SK-N-SH (cell line): ENCODE measurements around the gene OGFRL1. TPM values are rescaled to one million over a fixed set of nuclear protein-coding genes. Genes with fewer than 3 reads are reported as not detected.
A peak's percentile ranks its signal among the peaks of the same experiment; 100 is the strongest.

ENCODE experiments used
- CTCF ChIA-PET: fragments of 300-600, 350-600 bp; formaldehyde crosslinking; extraction: SDS; loops from one replicate; lab custom pipeline; 2021; lab: Yijun Ruan, JAX
- POLR2A ChIA-PET: fragments of 350-600 bp; sonication (Branson Sonifier 250); formaldehyde crosslinking; extraction: SDS; loops from one replicate; lab custom pipeline; 2020; ENCODE audit warnings: antibody characterized with exemption, inconsistent platforms; lab: Yijun Ruan, JAX
- DNase-seq: peaks from one replicate; pipeline ENCODE4 v3.0.0; 2012
- H2AFZ ChIP-seq: fragments of 200-600 bp; sonication (generic); 2 replicates; pipeline ENCODE4 v1.8.1; 2016; ENCODE audit warnings: antibody characterized with exemption, mild to moderate bottlenecking, low read depth
- H3F3A ChIP-seq: fragments of 200-600 bp; sonication (generic); replicated peaks from 2 replicates; pipeline ENCODE3; 2016; ENCODE audit warnings: antibody characterized with exemption, mild to moderate bottlenecking; ENCODE audit not compliant: insufficient read depth
- H3K27ac ChIP-seq, 2 experiments: fragments of 200-500 bp in 1 of 2; fragments of 200-600 bp in 1 of 2; sonication (Bioruptor generic) in 1 of 2; sonication (generic), shearing (Covaris generic) in 1 of 2; 2 replicates each; pipeline versions ENCODE4 v1.5.1 to v1.6.1; 2014 to 2016; ENCODE audit warnings: low read depth in 2 of 2, inconsistent platforms in 1 of 2, low read length in 1 of 2, mild to moderate bottlenecking in 1 of 2, mixed read lengths in 1 of 2
- H3K27me3 ChIP-seq: fragments of 200-600 bp; sonication (generic), shearing (Covaris generic); 2 replicates; pipeline ENCODE4 v1.6.1; 2016; ENCODE audit warnings: mixed run types; ENCODE audit not compliant: insufficient read depth
- H3K36me3 ChIP-seq, 2 experiments: fragments of 200-500 bp in 1 of 2; fragments of 200-600 bp in 1 of 2; sonication (Bioruptor generic) in 1 of 2; sonication (generic) in 1 of 2; replicated peaks in 1 of 2; 2 replicates each; pipeline versions ENCODE3 to v1.5.1; 2014 to 2016; ENCODE audit warnings: low read length in 1 of 2, mild to moderate bottlenecking in 1 of 2; ENCODE audit not compliant: insufficient read depth in 2 of 2, control insufficient read depth in 1 of 2
- H3K4me1 ChIP-seq, 2 experiments: fragments of 200-500 bp in 1 of 2; fragments of 200-600 bp in 1 of 2; sonication (Bioruptor generic) in 1 of 2; sonication (generic), shearing (Covaris generic) in 1 of 2; 2 replicates each; pipeline versions ENCODE4 v1.5.1 to v1.6.1; 2014 to 2016; ENCODE audit warnings: low read depth in 1 of 2, low read length in 1 of 2, mixed run types in 1 of 2; ENCODE audit not compliant: insufficient read depth in 2 of 2, control insufficient read depth in 1 of 2
- H3K4me2 ChIP-seq: fragments of 200-600 bp; sonication (generic), shearing (Covaris generic); 2 replicates; pipeline ENCODE4 v1.6.1; 2017; ENCODE audit warnings: mixed run types
- H3K4me3 ChIP-seq, 2 experiments: fragments of 200-500 bp in 1 of 2; fragments of 200-600 bp in 1 of 2; sonication (Bioruptor generic) in 1 of 2; sonication (generic), shearing (Covaris generic) in 1 of 2; 2 replicates each; pipeline versions ENCODE4 v1.5.1 to v1.8.1; 2014 to 2016; ENCODE audit warnings: low read depth in 2 of 2, inconsistent platforms in 1 of 2, low read length in 1 of 2, mild to moderate bottlenecking in 1 of 2, mixed read lengths in 1 of 2, moderate library complexity in 1 of 2
- H3K79me2 ChIP-seq: fragments of 200-600 bp; sonication (generic); 2 replicates; pipeline ENCODE4 v1.8.1; 2017; ENCODE audit warnings: mild to moderate bottlenecking; ENCODE audit not compliant: insufficient read depth
- H3K9ac ChIP-seq: fragments of 200-600 bp; sonication (generic); 2 replicates; pipeline ENCODE4 v1.6.1; 2017; ENCODE audit warnings: mixed run types
- H3K9me2 ChIP-seq: fragments of 200-600 bp; sonication (generic); 2 replicates; pipeline ENCODE4 v1.6.1; 2017; ENCODE audit warnings: mixed run types
- H3K9me3 ChIP-seq: fragments of 200-600 bp; sonication (generic); 2 replicates; pipeline ENCODE4 v1.6.1; 2017; ENCODE audit warnings: mixed run types, mild to moderate bottlenecking, moderate library complexity
- H4K20me1 ChIP-seq: fragments of 200-600 bp; sonication (generic); 2 replicates; pipeline ENCODE4 v1.6.1; 2017; ENCODE audit warnings: mild to moderate bottlenecking, mixed run types; ENCODE audit not compliant: insufficient read depth
- CHD2 ChIP-seq: fragments of 150-350 bp; IDR thresholded peaks from 2 replicates; pipeline ENCODE4 v1.6.1; 2018; ENCODE audit warnings: low read length; ENCODE audit not compliant: partially characterized antibody
- ELF1 ChIP-seq: IDR thresholded peaks from 2 replicates; pipeline ENCODE4 v1.4.0; 2012
- EZH2phosphoT487 ChIP-seq: fragments of 200-600 bp; sonication (generic); IDR thresholded peaks from 2 replicates; pipeline ENCODE4 v1.6.1; 2017; ENCODE audit warnings: low read depth, mixed run types, mild to moderate bottlenecking, antibody characterized with exemption, moderate library complexity, borderline replicate concordance
- FOSL2 ChIP-seq: IDR thresholded peaks from 2 replicates; pipeline ENCODE4 v1.4.0; 2012; ENCODE audit warnings: low read depth, mild to moderate bottlenecking, moderate library complexity, borderline replicate concordance
- MXI1 ChIP-seq: IDR thresholded peaks from 2 replicates; pipeline ENCODE4 v1.6.1; 2012; ENCODE audit warnings: mild to moderate bottlenecking, low read depth, low read length, improper control_type of control experiment
- NFIC ChIP-seq: IDR thresholded peaks from 2 replicates; pipeline ENCODE4 v1.4.0; 2012; ENCODE audit warnings: borderline replicate concordance
- NRF1 ChIP-seq: IDR thresholded peaks from 2 replicates; pipeline ENCODE4 v1.6.1; 2012; ENCODE audit warnings: low read depth, mild to moderate bottlenecking, low read length
- RXRA ChIP-seq: IDR thresholded peaks from 2 replicates; pipeline ENCODE4 v1.4.0; 2012; ENCODE audit warnings: low read depth, mild to moderate bottlenecking, borderline replicate concordance
- SMC3 ChIP-seq: IDR thresholded peaks from 2 replicates; pipeline ENCODE4 v1.6.1; 2012; ENCODE audit warnings: low read depth, low read length, improper control_type of control experiment
- TAF1 ChIP-seq: IDR thresholded peaks from 2 replicates; pipeline ENCODE4 v1.6.1; 2012; ENCODE audit warnings: low read depth, mild to moderate bottlenecking, low read length, moderate library complexity, borderline replicate concordance
- TEAD4 ChIP-seq: IDR thresholded peaks from 2 replicates; pipeline ENCODE4 v1.4.0; 2012; ENCODE audit warnings: mild to moderate bottlenecking, borderline replicate concordance; ENCODE audit not compliant: insufficient read depth
- YY1 ChIP-seq: IDR thresholded peaks from 2 replicates; pipeline ENCODE4 v1.4.0; 2012; ENCODE audit warnings: low read depth, mild to moderate bottlenecking
- WGBS: methylation state at CpG from one replicate; pipeline ENCODE4 v1.1.6; 2017; ENCODE audit warnings: low lambda C conversion rate; 5-methylcytosine and 5-hydroxymethylcytosine counted together
- polyA plus RNA-seq, 3 experiments: library from polyadenylated mRNA; depleted of rRNA; stranded (reverse); fragments of >200 nt; gene quantifications; 2 replicates each; pipeline ENCODE4 v1.2.3, GENCODE V29; 2012
- TF ChIP-seq, protein P1 (sequence below): IDR thresholded peaks from 2 replicates; pipeline ENCODE4; 2012
- TF ChIP-seq, protein P2 (sequence below): IDR thresholded peaks from 2 replicates; pipeline ENCODE4 v1.4.0; 2012; ENCODE audit warnings: low read depth, borderline replicate concordance
- TF ChIP-seq, protein P3 (sequence below): fragments of 150-350 bp; IDR thresholded peaks from 2 replicates; pipeline ENCODE4 v1.6.1; 2017; ENCODE audit warnings: antibody characterized with exemption, low read length, low read depth, borderline replicate concordance
- TF ChIP-seq, protein P4 (sequence below): IDR thresholded peaks from 2 replicates; pipeline ENCODE4 v1.4.0; 2012; ENCODE audit warnings: low read depth, borderline replicate concordance
- TF ChIP-seq, protein P5 (sequence below): fragments of 150-350 bp; IDR thresholded peaks from 2 replicates; pipeline ENCODE4 v1.6.1; 2016; ENCODE audit warnings: mild to moderate bottlenecking, low read depth, low read length
- TF ChIP-seq, protein P6 (sequence below): fragments of 200-600 bp; sonication (generic); IDR thresholded peaks from 2 replicates; pipeline ENCODE4 v1.6.1; 2017; ENCODE audit warnings: antibody characterized with exemption, mild to moderate bottlenecking, moderate library complexity

OGFRL1 gene
- polyA plus RNA-seq, 1 of the 3 experiments (the other 2 are of a cell fraction) = 2.4 TPM

DNA sequence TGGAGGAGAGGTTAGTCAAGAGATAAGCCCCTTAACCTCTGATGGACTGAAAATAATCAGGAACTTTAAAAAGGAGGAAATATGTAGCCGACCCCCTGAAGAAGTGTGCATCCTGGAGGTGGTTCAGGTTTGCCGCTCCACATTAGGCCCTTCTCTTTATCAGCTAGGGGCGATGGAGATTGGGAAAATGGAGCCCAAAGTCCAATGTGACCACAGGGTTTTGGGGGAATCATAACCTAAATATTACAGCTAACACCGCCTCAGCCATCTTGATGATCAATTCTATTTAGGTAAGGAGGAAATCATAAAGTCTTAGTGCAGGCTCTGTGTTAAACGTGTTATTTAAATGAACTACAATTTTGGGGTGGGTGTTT is 1.2 kb downstream of the OGFRL1 start:
- no peaks in the 10 kb centered on the region for H4K20me1 ChIP-seq
- H3K9me3 ChIP-seq = no peaks in the 10 kb centered on the region
- H3K79me2 ChIP-seq = peaks cover 5% of the 10 kb centered on the region
- no peaks in the 10 kb centered on the region for H3K27me3 ChIP-seq
- H2AFZ ChIP-seq = 0 out of 2 replicates have a peak overlapping the region, but pooled peaks have one; percentile 77
- H3K9me2 ChIP-seq = no peaks in the 10 kb centered on the region
- CTCF ChIA-PET = interaction anchor here (1.4 to 2.9 kb wide), 3 partner anchors 35 to 99 kb away, joined by 5 to 17 read pairs (median 6); no protein-coding TSS in a partner anchor
- POLR2A ChIA-PET = no interaction called here
- TF ChIP-seq, protein P1, sequence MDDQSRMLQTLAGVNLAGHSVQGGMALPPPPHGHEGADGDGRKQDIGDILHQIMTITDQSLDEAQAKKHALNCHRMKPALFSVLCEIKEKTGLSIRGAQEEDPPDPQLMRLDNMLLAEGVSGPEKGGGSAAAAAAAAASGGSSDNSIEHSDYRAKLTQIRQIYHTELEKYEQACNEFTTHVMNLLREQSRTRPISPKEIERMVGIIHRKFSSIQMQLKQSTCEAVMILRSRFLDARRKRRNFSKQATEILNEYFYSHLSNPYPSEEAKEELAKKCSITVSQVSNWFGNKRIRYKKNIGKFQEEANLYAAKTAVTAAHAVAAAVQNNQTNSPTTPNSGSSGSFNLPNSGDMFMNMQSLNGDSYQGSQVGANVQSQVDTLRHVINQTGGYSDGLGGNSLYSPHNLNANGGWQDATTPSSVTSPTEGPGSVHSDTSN = no peak
- TF ChIP-seq, protein P2, sequence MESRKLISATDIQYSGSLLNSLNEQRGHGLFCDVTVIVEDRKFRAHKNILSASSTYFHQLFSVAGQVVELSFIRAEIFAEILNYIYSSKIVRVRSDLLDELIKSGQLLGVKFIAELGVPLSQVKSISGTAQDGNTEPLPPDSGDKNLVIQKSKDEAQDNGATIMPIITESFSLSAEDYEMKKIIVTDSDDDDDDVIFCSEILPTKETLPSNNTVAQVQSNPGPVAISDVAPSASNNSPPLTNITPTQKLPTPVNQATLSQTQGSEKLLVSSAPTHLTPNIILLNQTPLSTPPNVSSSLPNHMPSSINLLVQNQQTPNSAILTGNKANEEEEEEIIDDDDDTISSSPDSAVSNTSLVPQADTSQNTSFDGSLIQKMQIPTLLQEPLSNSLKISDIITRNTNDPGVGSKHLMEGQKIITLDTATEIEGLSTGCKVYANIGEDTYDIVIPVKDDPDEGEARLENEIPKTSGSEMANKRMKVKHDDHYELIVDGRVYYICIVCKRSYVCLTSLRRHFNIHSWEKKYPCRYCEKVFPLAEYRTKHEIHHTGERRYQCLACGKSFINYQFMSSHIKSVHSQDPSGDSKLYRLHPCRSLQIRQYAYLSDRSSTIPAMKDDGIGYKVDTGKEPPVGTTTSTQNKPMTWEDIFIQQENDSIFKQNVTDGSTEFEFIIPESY = no peak
- TF ChIP-seq YY1 (no peak), ELF1 (no peak), RXRA (no peak)
- H3K4me3 ChIP-seq = peak overlapping the region; percentile 76 to 88
- H3K4me1 ChIP-seq = peaks cover 0 to 13% of the 10 kb centered on the region in 2 experiments; a peak in 2 of 4 replicates
- 91% methylated on average over 5 of the region's 5 CpGs for WGBS
- DNase-seq = no peak
- no peak overlapping the region; a peak in 1 of 4 replicates for H3K27ac ChIP-seq
- peak overlapping the region; percentile 73; the same call in 1 of the 2 replicates for H3K9ac ChIP-seq
- peaks cover 0 to 4% of the 10 kb centered on the region in 2 experiments for H3K36me3 ChIP-seq
- H3K4me2 ChIP-seq = peak overlapping the region; percentile 95
- H3F3A ChIP-seq = peaks cover 7% of the 10 kb centered on the region

DNA sequence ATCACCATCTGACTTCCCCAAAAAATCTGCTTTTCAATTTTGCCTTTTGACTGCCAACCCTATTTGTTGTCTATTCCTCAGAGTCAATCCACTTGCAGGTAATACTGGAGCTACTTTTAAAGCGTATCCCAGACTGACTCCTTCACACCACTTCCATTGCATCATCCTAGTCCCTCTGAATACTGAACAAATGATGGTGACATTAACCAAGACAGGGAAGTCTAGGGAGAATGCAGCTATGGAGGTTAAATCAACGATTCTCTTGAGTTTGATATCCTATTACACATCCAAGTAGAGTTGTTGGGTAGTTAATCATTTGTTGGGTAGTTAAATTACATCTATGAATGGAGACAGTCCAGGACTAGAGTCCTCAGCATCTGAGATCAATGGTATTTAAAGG is 2.0 kb downstream of the OGFRL1 start:
- 89% methylated on average over 2 of the region's 2 CpGs for WGBS
- H4K20me1 ChIP-seq = no peaks in the 10 kb centered on the region
- peaks cover 5% of the 10 kb centered on the region for H3K79me2 ChIP-seq
- H3K9me2 ChIP-seq = no peaks in the 10 kb centered on the region
- no peak overlapping the region for H2AFZ ChIP-seq
- no peak overlapping the region for H3K9ac ChIP-seq
- H3F3A ChIP-seq = peaks cover 7% of the 10 kb centered on the region
- peaks cover 3 to 10% of the 10 kb centered on the region in 2 experiments for H3K36me3 ChIP-seq
- no peak overlapping the region for H3K4me3 ChIP-seq
- peaks cover 0 to 13% of the 10 kb centered on the region in 2 experiments; a peak in 2 of 4 replicates for H3K4me1 ChIP-seq
- H3K4me2 ChIP-seq = no peak overlapping the region
- CTCF ChIA-PET = no interaction called here
- DNase-seq = no peak
- H3K27ac ChIP-seq = no peak overlapping the region
- POLR2A ChIA-PET = no interaction called here
- no peaks in the 10 kb centered on the region for H3K9me3 ChIP-seq
- H3K27me3 ChIP-seq = no peaks in the 10 kb centered on the region
- TF ChIP-seq CHD2 (no peak), ELF1 (no peak), MXI1 (no peak), FOSL2 (no peak), YY1 (no peak), TEAD4 (no peak), SMC3 (no peak), NRF1 (no peak), EZH2phosphoT487 (no peak), NFIC (no peak), TAF1 (no peak)
- TF ChIP-seq, protein P1 = no peak
- TF ChIP-seq, protein P3, sequence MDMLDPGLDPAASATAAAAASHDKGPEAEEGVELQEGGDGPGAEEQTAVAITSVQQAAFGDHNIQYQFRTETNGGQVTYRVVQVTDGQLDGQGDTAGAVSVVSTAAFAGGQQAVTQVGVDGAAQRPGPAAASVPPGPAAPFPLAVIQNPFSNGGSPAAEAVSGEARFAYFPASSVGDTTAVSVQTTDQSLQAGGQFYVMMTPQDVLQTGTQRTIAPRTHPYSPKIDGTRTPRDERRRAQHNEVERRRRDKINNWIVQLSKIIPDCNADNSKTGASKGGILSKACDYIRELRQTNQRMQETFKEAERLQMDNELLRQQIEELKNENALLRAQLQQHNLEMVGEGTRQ = no peak
- TF ChIP-seq, protein P4, sequence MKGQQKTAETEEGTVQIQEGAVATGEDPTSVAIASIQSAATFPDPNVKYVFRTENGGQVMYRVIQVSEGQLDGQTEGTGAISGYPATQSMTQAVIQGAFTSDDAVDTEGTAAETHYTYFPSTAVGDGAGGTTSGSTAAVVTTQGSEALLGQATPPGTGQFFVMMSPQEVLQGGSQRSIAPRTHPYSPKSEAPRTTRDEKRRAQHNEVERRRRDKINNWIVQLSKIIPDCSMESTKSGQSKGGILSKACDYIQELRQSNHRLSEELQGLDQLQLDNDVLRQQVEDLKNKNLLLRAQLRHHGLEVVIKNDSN = no peak
- TF ChIP-seq, protein P5, sequence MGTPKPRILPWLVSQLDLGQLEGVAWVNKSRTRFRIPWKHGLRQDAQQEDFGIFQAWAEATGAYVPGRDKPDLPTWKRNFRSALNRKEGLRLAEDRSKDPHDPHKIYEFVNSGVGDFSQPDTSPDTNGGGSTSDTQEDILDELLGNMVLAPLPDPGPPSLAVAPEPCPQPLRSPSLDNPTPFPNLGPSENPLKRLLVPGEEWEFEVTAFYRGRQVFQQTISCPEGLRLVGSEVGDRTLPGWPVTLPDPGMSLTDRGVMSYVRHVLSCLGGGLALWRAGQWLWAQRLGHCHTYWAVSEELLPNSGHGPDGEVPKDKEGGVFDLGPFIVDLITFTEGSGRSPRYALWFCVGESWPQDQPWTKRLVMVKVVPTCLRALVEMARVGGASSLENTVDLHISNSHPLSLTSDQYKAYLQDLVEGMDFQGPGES = no peak
- TF ChIP-seq, protein P6, sequence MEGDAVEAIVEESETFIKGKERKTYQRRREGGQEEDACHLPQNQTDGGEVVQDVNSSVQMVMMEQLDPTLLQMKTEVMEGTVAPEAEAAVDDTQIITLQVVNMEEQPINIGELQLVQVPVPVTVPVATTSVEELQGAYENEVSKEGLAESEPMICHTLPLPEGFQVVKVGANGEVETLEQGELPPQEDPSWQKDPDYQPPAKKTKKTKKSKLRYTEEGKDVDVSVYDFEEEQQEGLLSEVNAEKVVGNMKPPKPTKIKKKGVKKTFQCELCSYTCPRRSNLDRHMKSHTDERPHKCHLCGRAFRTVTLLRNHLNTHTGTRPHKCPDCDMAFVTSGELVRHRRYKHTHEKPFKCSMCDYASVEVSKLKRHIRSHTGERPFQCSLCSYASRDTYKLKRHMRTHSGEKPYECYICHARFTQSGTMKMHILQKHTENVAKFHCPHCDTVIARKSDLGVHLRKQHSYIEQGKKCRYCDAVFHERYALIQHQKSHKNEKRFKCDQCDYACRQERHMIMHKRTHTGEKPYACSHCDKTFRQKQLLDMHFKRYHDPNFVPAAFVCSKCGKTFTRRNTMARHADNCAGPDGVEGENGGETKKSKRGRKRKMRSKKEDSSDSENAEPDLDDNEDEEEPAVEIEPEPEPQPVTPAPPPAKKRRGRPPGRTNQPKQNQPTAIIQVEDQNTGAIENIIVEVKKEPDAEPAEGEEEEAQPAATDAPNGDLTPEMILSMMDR = no peak
